CD1c-positive myeloid dendritic cell (primary cell): Measurements from ENCODE around the gene NTN4.
"Not testable (repeated sequence)": the region's sequence is repeated elsewhere in the genome, so short reads cannot be mapped to it uniquely, and the experiment has no call there.

Experiments used
- DNase-seq: peaks from one replicate; pipeline ENCODE4 v3.0.0-alpha.2; 2016; ENCODE audit errors: extremely low spot score

NTN4 gene

DNA sequence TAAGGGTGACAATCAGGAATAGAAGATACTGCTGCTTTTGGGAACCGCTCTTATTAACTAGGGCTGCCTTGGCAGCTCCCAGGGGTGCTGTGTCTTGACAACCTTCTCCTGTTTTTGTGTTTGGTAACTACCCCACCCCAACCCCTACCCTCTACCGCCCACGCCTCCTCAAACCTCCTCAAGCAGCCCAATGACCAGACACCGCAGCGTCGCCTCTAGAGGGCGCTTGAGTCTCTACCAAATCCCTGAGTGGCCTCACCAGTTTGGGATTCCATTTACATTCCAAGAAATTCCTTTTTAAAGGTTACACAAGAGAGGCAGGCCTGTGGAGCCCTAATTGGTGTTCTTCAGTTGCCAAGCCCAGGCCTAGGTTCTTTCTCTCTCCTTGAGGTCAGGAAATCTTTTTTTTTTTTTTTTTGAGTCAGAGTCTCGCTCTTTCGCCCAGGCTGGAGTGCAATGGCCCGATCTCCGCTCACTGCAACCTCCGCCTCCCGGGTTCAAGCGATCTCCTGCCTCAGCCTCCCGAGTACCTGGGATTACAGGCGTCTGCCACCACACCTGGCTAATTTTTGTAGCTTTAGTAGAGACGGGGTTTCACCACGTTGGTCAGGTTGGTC, 166.9 kb downstream of the NTN4 start:
- DNase-seq = peak; percentile 52

DNA sequence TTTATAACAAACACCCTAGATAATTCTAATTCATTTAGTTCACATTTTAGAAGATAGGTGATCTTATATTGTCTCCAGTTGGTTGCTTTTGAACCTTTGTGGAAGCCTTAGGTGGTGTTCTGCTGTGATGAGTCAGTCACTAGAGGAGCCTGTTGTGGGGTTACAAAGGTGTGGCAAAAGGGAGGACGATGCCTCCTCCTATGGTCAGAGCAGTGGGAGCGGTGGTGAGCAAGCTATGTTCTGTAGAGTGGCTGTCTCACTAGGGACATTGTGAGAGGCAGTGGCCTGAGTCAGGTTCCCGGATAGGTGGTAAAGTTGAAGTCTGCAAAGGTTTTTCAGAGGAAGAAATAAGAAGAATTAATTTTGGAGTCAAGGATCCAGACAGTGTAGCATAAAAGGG, 167.7 kb downstream of the NTN4 start:
- DNase-seq = no peak

DNA sequence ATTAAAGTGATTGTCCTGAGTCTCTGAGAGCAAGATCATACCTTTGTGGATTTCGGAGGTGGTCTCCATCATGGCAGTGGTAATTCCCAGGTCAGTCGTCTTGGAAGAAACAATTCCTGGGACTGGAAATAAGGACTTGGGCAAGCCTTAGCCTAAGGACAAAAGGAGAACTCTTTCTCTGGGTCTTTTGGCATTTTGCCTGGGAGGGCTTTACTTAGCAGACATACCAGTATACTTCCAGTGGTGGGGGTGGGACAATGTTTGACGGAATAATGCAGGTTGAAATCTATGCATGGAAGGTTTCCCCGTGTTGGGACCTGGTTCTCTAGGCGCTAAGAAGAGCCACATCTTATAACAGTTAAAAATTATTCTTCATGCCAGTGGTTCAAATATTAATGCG, 168.8 kb downstream of the NTN4 start:
- no peak for DNase-seq

DNA sequence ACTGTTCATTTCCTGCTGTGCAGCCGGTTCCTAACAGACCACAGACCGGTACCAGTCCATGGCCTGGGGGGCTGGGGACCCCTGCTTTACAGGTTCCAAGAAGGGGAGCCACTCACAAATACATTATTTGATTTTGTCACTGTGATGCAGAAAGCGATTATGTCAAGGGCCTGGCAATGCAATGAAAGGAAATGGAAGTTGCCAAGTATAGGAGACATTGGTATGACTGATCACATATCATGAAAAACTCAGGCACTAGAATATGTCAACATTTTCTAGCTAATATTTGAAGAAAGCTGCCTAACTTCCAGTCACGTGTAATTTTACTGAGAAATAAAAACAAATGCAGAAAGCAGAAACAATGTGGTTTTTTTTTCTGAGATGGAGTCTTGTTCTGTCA, 170.4 kb downstream of the NTN4 start:
- DNase-seq = no peak

DNA sequence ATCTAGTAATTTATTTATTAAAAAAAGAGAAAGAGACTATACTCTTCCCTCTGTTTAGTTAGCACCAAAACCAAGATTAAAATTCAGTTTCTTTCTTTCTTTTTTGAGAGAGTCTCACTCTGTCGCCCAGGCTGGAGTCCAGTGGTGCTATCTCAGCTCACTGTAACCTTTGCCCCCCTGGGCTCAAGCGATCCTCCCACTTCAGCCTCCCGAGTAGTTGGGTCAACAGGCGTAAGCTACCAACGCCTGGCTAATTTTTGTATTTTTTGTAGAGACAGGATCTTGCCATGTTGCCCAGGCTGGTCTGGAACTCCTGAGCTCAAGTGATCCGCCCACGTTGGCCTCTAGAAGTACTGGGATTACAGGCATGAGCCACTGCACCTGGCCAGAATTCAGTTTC, 174.1 kb downstream of the NTN4 start:
- not testable (repeated sequence) for DNase-seq

DNA sequence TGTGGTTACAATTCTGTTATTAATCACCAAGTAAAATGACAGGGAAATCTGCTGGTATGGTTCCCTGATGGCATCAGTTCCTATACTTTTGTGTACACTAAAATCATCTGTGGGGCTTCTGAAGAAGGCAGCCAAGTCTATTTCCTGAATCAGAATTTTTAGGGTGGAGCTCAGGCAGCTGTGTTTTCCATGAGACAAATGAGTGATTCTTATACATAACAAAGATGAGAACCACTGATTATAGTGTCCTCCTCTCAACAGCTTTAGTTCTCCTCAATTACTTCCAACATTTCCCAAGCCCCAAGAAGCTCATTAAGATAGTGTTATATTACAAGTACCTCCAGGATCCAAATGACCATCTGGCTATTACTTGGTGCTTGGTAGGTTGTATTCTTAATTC, 174.8 kb downstream of the NTN4 start:
- DNase-seq = no peak

DNA sequence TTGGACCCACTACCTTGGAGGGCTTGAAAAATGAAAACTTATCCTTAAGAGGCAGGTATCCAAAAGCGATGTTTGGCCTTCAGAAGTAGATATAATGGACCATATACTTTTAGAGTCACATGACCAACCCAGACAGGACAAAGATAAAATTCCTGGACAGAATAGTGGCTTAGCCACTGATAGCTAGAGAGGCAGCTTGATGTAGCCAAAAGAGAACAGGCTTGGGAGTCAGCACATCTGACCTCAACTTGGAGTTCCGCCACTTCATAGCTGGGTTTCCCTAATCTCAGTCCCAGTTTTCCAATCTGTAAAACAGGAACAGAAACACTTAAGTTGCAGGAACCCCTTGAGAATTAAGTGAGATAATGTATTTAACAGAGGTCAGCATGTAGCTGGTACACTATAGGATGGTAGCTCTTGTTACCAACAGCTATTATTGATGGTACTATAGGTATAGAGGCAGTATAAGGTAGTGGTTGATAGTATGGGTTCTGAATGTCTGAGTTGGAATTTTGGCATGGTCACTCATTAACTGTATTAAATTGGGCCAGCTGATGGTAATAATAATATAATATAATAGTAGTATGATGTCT, 176.1 kb downstream of the NTN4 start:
- no peak for DNase-seq

DNA sequence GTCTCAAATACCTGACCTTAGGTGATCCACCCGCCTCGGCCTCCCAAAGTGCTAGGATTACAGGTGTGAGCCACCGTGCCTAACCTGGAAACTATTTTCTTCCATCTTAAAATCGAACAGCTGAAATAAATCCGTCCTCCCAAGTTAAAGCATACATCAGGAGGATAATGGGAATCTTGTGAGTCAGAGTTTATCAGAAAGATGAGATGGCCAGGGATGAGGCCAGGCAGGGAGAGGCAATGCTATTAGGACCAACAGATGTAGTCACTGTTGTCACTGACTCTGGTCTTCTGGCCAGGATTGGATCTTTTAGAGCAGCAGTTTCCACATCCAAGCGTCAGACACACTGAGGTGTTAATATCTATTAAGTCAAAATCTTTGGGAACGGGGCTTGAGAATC, 177.5 kb downstream of the NTN4 start:
- DNase-seq = no peak

DNA sequence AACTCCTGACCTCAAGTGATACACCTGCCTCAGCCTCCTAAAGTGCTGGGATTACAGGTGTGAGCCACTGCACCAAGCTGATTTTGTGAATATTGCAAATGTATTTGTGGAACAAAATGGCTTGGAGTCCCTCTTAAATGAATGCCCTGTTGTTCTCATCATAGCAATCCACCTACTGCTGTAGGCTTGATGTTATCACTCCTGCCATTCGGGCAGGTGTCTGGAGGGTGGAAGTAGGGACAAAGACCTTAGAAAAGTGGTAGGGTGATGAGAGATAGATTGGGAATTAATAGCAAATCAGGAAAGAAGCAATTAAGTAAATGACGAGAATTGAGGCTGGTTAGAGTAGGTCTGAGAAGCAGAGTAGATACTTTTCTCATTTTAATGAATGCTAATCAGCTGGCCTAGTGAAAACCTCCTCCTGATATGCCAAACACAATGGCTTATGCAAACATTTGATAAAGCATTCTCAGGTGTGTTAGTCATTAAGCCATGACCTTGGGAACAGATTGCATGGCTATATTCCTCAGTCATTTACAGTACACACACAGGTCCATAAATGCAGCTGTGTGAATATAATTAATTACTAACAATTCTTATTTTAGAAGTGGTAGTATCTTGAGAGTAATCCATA, 178.8 kb downstream of the NTN4 start:
- DNase-seq = no peak

DNA sequence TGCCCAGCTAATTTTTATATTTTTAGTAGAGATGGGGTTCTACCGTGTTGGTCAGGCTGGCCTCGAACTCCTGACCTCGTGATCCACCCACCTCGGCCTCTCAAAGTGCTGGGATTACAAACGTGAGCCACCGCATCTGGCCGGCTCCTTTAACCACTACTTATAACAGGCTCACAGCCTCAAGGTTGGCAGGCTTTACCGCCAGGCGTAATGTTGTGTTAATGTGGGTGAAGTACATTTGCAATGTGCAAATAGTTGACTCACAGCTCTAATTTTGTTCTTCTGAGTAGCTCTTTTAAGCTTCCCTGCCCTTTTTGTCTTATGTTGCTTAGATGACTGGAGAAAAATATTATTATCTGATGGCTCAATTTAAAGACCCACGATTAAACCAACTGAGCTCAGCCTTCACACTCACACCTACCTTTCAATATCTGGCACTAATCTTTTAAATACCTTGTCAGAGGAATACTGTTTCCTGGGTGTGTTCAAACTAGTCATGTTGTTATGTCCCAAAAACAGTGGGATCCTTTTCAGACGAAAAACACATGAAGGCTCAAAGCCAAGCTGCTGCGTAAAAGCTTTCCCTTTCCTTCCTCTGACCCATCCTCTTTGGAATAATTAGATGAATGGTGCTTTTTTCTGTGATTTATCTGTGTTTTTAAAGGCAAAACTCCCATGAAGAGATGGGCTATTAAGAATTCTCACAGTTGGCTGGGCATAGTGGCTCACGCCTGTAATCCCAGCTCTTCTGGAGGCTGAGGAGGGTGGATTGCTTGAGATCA, 182.1 kb downstream of the NTN4 start:
- no peak for DNase-seq
